ENCODE data around the gene CPLANE1. TPM values are rescaled to one million over a fixed set of nuclear protein-coding genes. Genes with fewer than 3 reads are reported as not detected.

The CPLANE1 gene
- total RNA-seq, 1 donor from 2014 or later: 81.1 TPM

DNA sequence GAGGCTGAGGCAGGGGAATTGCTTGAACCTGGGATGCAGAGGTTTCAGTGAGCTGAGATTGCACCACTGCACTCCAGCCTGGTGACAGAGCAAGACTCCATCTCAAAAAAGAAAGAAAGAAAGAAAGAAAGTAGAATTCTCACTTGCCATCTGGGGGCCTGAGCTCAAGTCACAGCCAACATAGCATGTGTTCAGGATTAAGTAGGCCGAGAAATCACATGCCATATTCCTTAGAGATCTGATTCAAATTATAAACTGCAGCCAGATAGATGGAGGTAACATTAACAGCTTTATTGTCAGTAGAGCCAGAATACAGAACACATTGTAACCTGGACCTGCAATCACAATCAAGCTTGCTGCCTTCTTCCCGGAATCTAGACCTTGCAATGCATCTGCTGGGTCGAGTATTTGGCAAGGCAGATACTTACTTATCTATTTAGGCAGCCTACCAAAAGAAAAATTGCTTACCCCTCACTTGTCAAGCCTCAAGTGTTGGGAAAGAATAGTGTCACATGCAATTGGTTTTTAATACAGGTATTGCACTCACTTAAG lies 173.7 kb downstream of the CPLANE1 start:
- no peak for FAIRE-seq
- DNase-seq (ENCODE audit: low spot score in 2 of 2): no peak

GRCh38 chr5:37071901-37072581 lies 177.1 kb downstream of the CPLANE1 start:
- no peak for FAIRE-seq
- peak in 1 of 2 donors; percentile 4 for DNase-seq (ENCODE audit: low spot score in 2 of 2)

GRCh38 chr5:37071487-37071886 lies 177.7 kb downstream of the CPLANE1 start:
- FAIRE-seq: no peak

GRCh38 chr5:37064442-37064841 lies 184.7 kb downstream of the CPLANE1 start:
- DNase-seq (ENCODE audit: low spot score in 2 of 2): no peak
- FAIRE-seq: no peak

More at GRCh38 chr5:37071487-37071886, 177.7 kb downstream of the CPLANE1 start:
- DNase-seq (ENCODE audit: low spot score in 2 of 2): no peak

GRCh38 chr5:37063739-37064138 lies 185.4 kb downstream of the CPLANE1 start:
- DNase-seq (ENCODE audit: low spot score in 2 of 2) (no peak), FAIRE-seq (peak; percentile 34)

GRCh38 chr5:37060030-37060429 lies 189.1 kb downstream of the CPLANE1 start:
- no peak for DNase-seq (ENCODE audit: low spot score in 2 of 2)
- no peak for FAIRE-seq

GRCh38 chr5:37056762-37057161 lies 192.4 kb downstream of the CPLANE1 start:
- DNase-seq (ENCODE audit: low spot score in 2 of 2): no peak
- FAIRE-seq: no peak

Small RNA genes within 50 kb of the gene (small RNA-seq; reads per million reads assigned to genes)
- gene C8orf59P2: not detected

Other genes with a start within 250 kb of the CPLANE1 start
- 55.8 TPM for gene NUP155, start 121.7 kb upstream of the CPLANE1 start, total RNA-seq
- 37.1 TPM for gene WDR70, start 129.9 kb upstream of the CPLANE1 start, total RNA-seq

Measured in frontal cortex (tissue), 4 donors.